OCI-LY1 (cell line): Measurements from ENCODE around the gene MYL6B.
A peak's percentile ranks its signal among the peaks of the same experiment; 100 is the strongest.

ENCODE experiments used
- H2AFZ ChIP-seq: fragments of 200-600 bp; sonication (generic), shearing (Covaris generic); 2 replicates; pipeline ENCODE4 v1.6.0; 2014; ENCODE audit warnings: antibody characterized with exemption, mild to moderate bottlenecking, low read length
- H3F3A ChIP-seq: fragments of 200-600 bp; sonication (generic), shearing (Covaris generic); 2 replicates; pipeline ENCODE4 v1.6.0; 2014; ENCODE audit warnings: mild to moderate bottlenecking, antibody characterized with exemption, low read length, moderate library complexity; ENCODE audit not compliant: insufficient read depth
- H3K27ac ChIP-seq: fragments of 200-600 bp; sonication (generic); 2 replicates; pipeline ENCODE4 v1.5.1; 2014; ENCODE audit warnings: low read length, mixed run types, mild to moderate bottlenecking, low read depth; ENCODE audit not compliant: poor library complexity, severe bottlenecking
- H3K27me3 ChIP-seq: fragments of 200-600 bp; sonication (generic); 2 replicates; pipeline ENCODE4 v1.6.0; 2014; ENCODE audit warnings: antibody characterized with exemption, mild to moderate bottlenecking, low read length, moderate library complexity; ENCODE audit not compliant: insufficient read depth
- H3K36me3 ChIP-seq: fragments of 200-600 bp; sonication (generic); 2 replicates; pipeline ENCODE4 v1.6.1; 2014; ENCODE audit warnings: mild to moderate bottlenecking, antibody characterized with exemption, low read length, moderate library complexity, mixed read lengths; ENCODE audit not compliant: insufficient read depth
- H3K4me1 ChIP-seq: fragments of 200-600 bp; sonication (generic); 2 replicates; pipeline ENCODE4 v1.5.1; 2014; ENCODE audit warnings: mild to moderate bottlenecking, low read length, moderate library complexity; ENCODE audit not compliant: insufficient read depth, severe bottlenecking
- H3K4me2 ChIP-seq: fragments of 200-600 bp; sonication (generic), shearing (Covaris generic); 2 replicates; pipeline ENCODE4 v1.6.1; 2014; ENCODE audit warnings: low read length
- H3K4me3 ChIP-seq: fragments of 200-600 bp; sonication (generic); 2 replicates; pipeline ENCODE4 v1.5.1; 2014; ENCODE audit warnings: low read length, low read depth, mild to moderate bottlenecking, mixed read lengths; ENCODE audit not compliant: poor library complexity, severe bottlenecking
- H3K79me2 ChIP-seq: fragments of 200-600 bp; shearing (Covaris generic); 2 replicates; pipeline ENCODE4 v1.6.1; 2016; ENCODE audit warnings: mixed run types, low read length, mixed read lengths; ENCODE audit not compliant: insufficient read depth
- H3K9ac ChIP-seq: fragments of 200-600 bp; sonication (generic), shearing (Covaris generic); 2 replicates; pipeline ENCODE4 v1.6.1; 2014; ENCODE audit warnings: mild to moderate bottlenecking, low read length, mixed read lengths
- H3K9me2 ChIP-seq: fragments of 200-600 bp; sonication (generic), shearing (Covaris generic); 2 replicates; pipeline ENCODE4 v1.6.1; 2014; ENCODE audit warnings: low read depth, mild to moderate bottlenecking, low read length, mixed read lengths
- H3K9me3 ChIP-seq: fragments of 200-600 bp; shearing (Covaris generic); 2 replicates; pipeline ENCODE4 v1.6.1; 2014; ENCODE audit warnings: low read length, mixed read lengths
- H4K20me1 ChIP-seq: fragments of 200-600 bp; sonication (generic), shearing (Covaris generic); 2 replicates; pipeline ENCODE4 v1.6.0; 2016; ENCODE audit warnings: mild to moderate bottlenecking, low read length; ENCODE audit not compliant: insufficient read depth
- EZH2 ChIP-seq: fragments of 200-600 bp; sonication (generic), shearing (Covaris generic); IDR thresholded peaks from 2 replicates; pipeline ENCODE4 v1.8.0; 2017; ENCODE audit warnings: borderline replicate concordance, mixed run types, mild to moderate bottlenecking, antibody characterized with exemption, low read length, moderate library complexity, mixed read lengths
- TF ChIP-seq, protein P1 (sequence below): fragments of 200-600 bp; sonication (generic), shearing (Covaris generic); IDR thresholded peaks from 2 replicates; pipeline ENCODE4 v1.5.1; 2017; ENCODE audit warnings: mild to moderate bottlenecking, antibody characterized with exemption, low read length, moderate library complexity, mixed read lengths

MYL6B gene

GRCh38 chr12:56206452-56207166 lies 54.2 kb downstream of the MYL6B start:
- H3K9ac ChIP-seq, result peak overlapping the region; percentile 66; the same call in 1 of the 2 replicates
- no peaks in the 10 kb centered on the region for H3K9me2 ChIP-seq
- H3K27me3 ChIP-seq, result no peaks in the 10 kb centered on the region
- H3K79me2 ChIP-seq, result no peaks in the 10 kb centered on the region
- H3K4me2 ChIP-seq, result peak overlapping the region; percentile 69; the same call in 1 of the 2 replicates
- TF ChIP-seq EZH2, result no peak
- TF ChIP-seq, protein P1, sequence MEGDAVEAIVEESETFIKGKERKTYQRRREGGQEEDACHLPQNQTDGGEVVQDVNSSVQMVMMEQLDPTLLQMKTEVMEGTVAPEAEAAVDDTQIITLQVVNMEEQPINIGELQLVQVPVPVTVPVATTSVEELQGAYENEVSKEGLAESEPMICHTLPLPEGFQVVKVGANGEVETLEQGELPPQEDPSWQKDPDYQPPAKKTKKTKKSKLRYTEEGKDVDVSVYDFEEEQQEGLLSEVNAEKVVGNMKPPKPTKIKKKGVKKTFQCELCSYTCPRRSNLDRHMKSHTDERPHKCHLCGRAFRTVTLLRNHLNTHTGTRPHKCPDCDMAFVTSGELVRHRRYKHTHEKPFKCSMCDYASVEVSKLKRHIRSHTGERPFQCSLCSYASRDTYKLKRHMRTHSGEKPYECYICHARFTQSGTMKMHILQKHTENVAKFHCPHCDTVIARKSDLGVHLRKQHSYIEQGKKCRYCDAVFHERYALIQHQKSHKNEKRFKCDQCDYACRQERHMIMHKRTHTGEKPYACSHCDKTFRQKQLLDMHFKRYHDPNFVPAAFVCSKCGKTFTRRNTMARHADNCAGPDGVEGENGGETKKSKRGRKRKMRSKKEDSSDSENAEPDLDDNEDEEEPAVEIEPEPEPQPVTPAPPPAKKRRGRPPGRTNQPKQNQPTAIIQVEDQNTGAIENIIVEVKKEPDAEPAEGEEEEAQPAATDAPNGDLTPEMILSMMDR, result peak; percentile 86
- peaks cover 53% of the 10 kb centered on the region for H3K36me3 ChIP-seq
- H3K27ac ChIP-seq, result peak overlapping the region; percentile 99
- peak overlapping the region; percentile 45 for H3K4me3 ChIP-seq
- H3K9me3 ChIP-seq, result no peaks in the 10 kb centered on the region
- H4K20me1 ChIP-seq, result no peaks in the 10 kb centered on the region
- no peak overlapping the region for H2AFZ ChIP-seq
- peaks cover 58% of the 10 kb centered on the region for H3K4me1 ChIP-seq
- H3F3A ChIP-seq, result no peaks in the 10 kb centered on the region
